GM21717 (cell line): Measurements from ENCODE around the gene C6orf47.

Source experiments
- ATAC-seq: cut with Tn5 transposase; IDR thresholded peaks from one replicate; pipeline ENCODE4 v1.9.1; 2021; ENCODE audit warnings: mild to moderate bottlenecking, moderate library complexity; ENCODE audit not compliant: unreplicated experiment

Gene C6orf47

GRCh38 chr6:31689249-31690110, 28.9 kb upstream of the C6orf47 start:
- ATAC-seq, result no peak

- ATAC-seq, result no peak
Measured at GRCh38 chr6:31687860-31688693, 27.5 kb upstream of the C6orf47 start.

- no peak for ATAC-seq
Measured at GRCh38 chr6:31687321-31687720, 26.7 kb upstream of the C6orf47 start.

DNA sequence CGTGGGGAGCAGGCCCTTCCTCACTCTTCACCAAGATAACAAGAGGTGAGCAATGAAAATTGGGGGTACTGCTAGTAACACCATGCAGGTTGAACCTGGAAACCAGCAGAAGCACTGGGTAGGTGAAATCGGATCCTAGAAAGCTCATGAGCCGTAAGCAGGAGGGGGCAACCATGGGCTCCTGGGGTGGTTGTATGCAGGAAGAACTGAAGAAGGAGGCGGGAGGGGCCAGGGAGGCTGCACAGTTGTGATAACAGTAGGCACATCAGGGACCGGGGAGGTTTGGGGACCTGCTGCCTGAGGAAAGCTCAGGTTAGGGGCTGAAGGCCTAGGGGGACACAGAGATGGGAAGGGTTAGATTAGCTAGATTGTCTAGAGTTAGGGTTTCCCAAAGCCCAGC, 25.9 kb upstream of the C6orf47 start:
- no peak for ATAC-seq

GRCh38 chr6:31683591-31683990, 23.0 kb upstream of the C6orf47 start:
- no peak for ATAC-seq

- no peak for ATAC-seq
Measured at GRCh38 chr6:31681135-31681671, 20.6 kb upstream of the C6orf47 start.

- no peak for ATAC-seq
Measured at GRCh38 chr6:31680226-31681134, 19.9 kb upstream of the C6orf47 start, which contains the start of gene LY6G5C. Gene LY6G5C (minus strand): TSS chr6:31681067. CDS start chr6:31680373, 694 bp downstream.

DNA sequence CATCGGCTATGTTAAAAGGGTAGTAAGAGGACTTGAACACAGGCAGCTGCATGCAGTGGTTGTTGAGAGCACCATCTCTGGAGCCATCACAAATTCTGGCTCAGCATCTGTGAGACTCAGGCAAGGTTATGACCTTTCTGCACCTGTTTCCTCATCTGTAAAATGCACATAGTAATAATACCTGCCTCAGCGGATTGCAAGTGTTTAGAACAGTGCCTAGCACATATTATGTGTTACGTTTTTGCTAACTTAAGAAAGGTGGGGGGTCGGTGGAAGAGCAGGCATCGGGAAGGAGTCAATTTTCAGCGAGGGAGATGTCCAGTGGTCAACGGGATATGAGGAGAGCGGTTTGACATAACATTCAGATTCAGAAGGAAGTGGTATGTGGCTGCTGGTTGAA, 17.4 kb upstream of the C6orf47 start:
- no peak for ATAC-seq

GRCh38 chr6:31676904-31677303, 16.3 kb upstream of the C6orf47 start:
- ATAC-seq, result no peak

GRCh38 chr6:31676322-31676903, 15.8 kb upstream of the C6orf47 start:
- no peak for ATAC-seq

DNA sequence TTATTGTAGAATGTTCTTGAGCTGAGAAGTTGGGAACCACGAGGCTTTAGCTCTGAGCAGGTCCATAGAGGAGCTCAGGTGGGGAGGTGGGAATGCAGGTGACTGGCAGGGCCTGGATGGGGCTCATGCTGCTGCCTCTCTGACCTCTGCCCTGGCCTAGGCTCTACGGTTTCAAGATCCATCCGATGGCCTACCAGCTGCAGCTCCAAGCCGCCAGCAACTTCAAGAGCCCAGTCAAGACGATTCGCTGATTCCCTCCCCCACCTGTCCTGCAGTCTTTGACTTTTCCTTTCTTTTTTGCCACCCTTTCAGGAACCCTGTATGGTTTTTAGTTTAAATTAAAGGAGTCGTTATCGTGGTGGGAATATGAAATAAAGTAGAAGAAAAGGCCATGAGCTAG, 9.1 kb upstream of the C6orf47 start, which contains the start of gene LY6G5B:
TSS of gene LY6G5B (plus strand) at position 301 of the 400 bp plus-strand sequence. CDS start 975 bp downstream, outside the sequence.
- no peak for ATAC-seq

GRCh38 chr6:31666337-31666965, 5.9 kb upstream of the C6orf47 start:
- ATAC-seq, result no peak

- peak; percentile 65 for ATAC-seq
Measured at GRCh38 chr6:31665501-31666336, 5.1 kb upstream of the C6orf47 start, which contains the start of gene CSNK2B. Gene CSNK2B (plus strand): TSS chr6:31666080. CDS start chr6:31666832, 752 bp downstream.

DNA sequence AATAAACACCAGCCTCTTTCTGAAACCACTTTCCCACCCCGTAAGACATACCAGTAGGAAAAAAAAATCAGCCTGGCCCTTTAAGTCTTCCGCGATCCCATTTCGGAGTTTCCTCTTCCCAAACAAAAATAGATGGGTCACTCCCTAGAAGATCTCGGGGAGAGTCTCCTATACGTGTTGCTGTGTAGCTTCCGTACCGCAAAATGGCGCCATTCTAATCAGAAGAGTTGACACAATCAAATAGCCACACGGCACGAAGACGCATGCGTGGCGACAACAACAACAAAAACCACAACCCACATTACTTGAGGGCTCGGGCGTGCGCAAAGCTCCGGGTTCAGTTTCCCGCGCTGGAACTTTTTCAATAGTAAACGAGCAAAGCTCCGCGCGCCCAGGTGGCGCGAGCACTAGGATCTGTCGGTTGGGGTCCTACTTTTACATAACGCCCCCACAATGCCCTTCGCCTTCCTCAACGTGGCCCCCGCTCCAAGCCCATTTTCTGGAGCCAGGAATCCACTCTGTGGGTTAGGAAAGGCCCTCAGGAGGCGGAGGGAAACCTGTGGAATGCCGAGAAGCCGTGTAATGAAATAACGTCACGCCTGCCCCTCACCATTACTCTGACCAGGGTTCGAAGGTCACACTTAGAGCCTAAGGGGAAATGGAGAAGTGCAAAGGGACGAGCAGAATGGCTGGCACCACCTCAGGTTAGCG, 4.4 kb upstream of the C6orf47 start, which contains the start of gene GPANK1:
TSS of gene GPANK1 (minus strand) at position 208 of the 711 bp plus-strand sequence. CDS start 519 bp downstream, outside the sequence.
- no peak for ATAC-seq

- no peak for ATAC-seq
Measured at GRCh38 chr6:31663961-31664789, 3.6 kb upstream of the C6orf47 start.

GRCh38 chr6:31663126-31663960, 2.8 kb upstream of the C6orf47 start:
- no peak for ATAC-seq
